Mesothelial cell of epicardium (in vitro differentiated cells): Measurements from ENCODE around the gene DUS1L. TPM values are rescaled to one million over a fixed set of nuclear protein-coding genes. Genes with fewer than 3 reads are reported as not detected.

Experiments used
- DNase-seq, 2 experiments: peaks; one replicate each; pipeline ENCODE4 v3.0.0; 2021; ENCODE audit warnings: low spot score in 2 of 2; ENCODE audit not compliant: unreplicated experiment in 2 of 2
- H3K27ac Mint-ChIP-seq: 2 replicates; pipeline ENCODE4 v1.8.0; 2021; ENCODE audit warnings: mixed read lengths
- H3K27me3 Mint-ChIP-seq: 2 replicates; pipeline ENCODE4 v1.8.0; 2021; ENCODE audit warnings: low read depth, mixed read lengths
- H3K36me3 Mint-ChIP-seq: 2 replicates; pipeline ENCODE4 v1.8.0; 2021; ENCODE audit warnings: mixed read lengths
- H3K4me1 Mint-ChIP-seq: 2 replicates; pipeline ENCODE4 v1.8.0; 2021; ENCODE audit warnings: mixed read lengths
- H3K4me3 Mint-ChIP-seq: 2 replicates; pipeline ENCODE4 v1.8.0; 2021; ENCODE audit warnings: mild to moderate bottlenecking, moderate library complexity, mixed read lengths
- H3K9me3 Mint-ChIP-seq: 2 replicates; pipeline ENCODE4 v1.8.0; 2021; ENCODE audit warnings: mixed read lengths
- CTCF ChIP-seq: fragments of 200-600 bp; sonication (generic); IDR thresholded peaks from one replicate; pipeline ENCODE4 v1.5.0; 2021; ENCODE audit warnings: antibody characterized with exemption; ENCODE audit not compliant: unreplicated experiment
- total RNA-seq: library from RNA; stranded (reverse); gene quantifications from 3 replicates; pipeline ENCODE4 v1.2.1, GENCODE V29; 2021

Gene DUS1L
- total RNA-seq, 1 donor from 2014 or later = 94.9 TPM

- DNase-seq = no peak
- no peak for TF ChIP-seq CTCF
- H3K4me3 Mint-ChIP-seq = peak overlapping the region; percentile 55
- no peak overlapping the region for H3K27ac Mint-ChIP-seq
- H3K4me1 Mint-ChIP-seq = peaks cover 8% of the 10 kb centered on the region
- no peaks in the 10 kb centered on the region for H3K27me3 Mint-ChIP-seq
- H3K36me3 Mint-ChIP-seq = peaks cover 5% of the 10 kb centered on the region
- no peaks in the 10 kb centered on the region for H3K9me3 Mint-ChIP-seq
Measured at GRCh38 chr17:82029990-82030469, 35.6 kb downstream of the DUS1L start.

GRCh38 chr17:82029391-82029790 is 36.2 kb downstream of the DUS1L start:
- TF ChIP-seq CTCF = no peak
- peaks cover 3% of the 10 kb centered on the region for H3K36me3 Mint-ChIP-seq
- no peak overlapping the region for H3K27ac Mint-ChIP-seq
- H3K9me3 Mint-ChIP-seq = no peaks in the 10 kb centered on the region
- DNase-seq = no peak
- no peaks in the 10 kb centered on the region for H3K27me3 Mint-ChIP-seq
- H3K4me3 Mint-ChIP-seq = peak overlapping the region; percentile 55
- peaks cover 9% of the 10 kb centered on the region for H3K4me1 Mint-ChIP-seq

- no peak for DNase-seq
- H3K27me3 Mint-ChIP-seq = no peaks in the 10 kb centered on the region
- no peak overlapping the region for H3K27ac Mint-ChIP-seq
- H3K36me3 Mint-ChIP-seq = peaks cover 3% of the 10 kb centered on the region
- H3K9me3 Mint-ChIP-seq = no peaks in the 10 kb centered on the region
- H3K4me1 Mint-ChIP-seq = peaks cover 13% of the 10 kb centered on the region
- TF ChIP-seq CTCF = no peak
- peak overlapping the region; percentile 8 for H3K4me3 Mint-ChIP-seq
Measured at GRCh38 chr17:82028966-82029365, 36.6 kb downstream of the DUS1L start.

GRCh38 chr17:82028246-82028645 is 37.4 kb downstream of the DUS1L start:
- DNase-seq = no peak
- H3K9me3 Mint-ChIP-seq = no peaks in the 10 kb centered on the region
- H3K4me1 Mint-ChIP-seq = peaks cover 17% of the 10 kb centered on the region
- no peak overlapping the region for H3K4me3 Mint-ChIP-seq
- peaks cover 3% of the 10 kb centered on the region for H3K36me3 Mint-ChIP-seq
- no peak overlapping the region for H3K27ac Mint-ChIP-seq
- no peak for TF ChIP-seq CTCF
- no peaks in the 10 kb centered on the region for H3K27me3 Mint-ChIP-seq

GRCh38 chr17:82025401-82026107 is 40.0 kb downstream of the DUS1L start:
- no peak for TF ChIP-seq CTCF
- Mint-ChIP-seq H3K4me3 (no peak overlapping the region), H3K9me3 (no peaks in the 10 kb centered on the region)

More at GRCh38 chr17:82025401-82026107, 40.0 kb downstream of the DUS1L start:
- Mint-ChIP-seq H3K4me1 (peaks cover 21% of the 10 kb centered on the region), H3K27ac (no peak overlapping the region), H3K27me3 (no peaks in the 10 kb centered on the region), H3K36me3 (peaks cover 3% of the 10 kb centered on the region)
- DNase-seq = no peak
